ENCODE data around the gene STARD3.

STARD3 gene

DNA sequence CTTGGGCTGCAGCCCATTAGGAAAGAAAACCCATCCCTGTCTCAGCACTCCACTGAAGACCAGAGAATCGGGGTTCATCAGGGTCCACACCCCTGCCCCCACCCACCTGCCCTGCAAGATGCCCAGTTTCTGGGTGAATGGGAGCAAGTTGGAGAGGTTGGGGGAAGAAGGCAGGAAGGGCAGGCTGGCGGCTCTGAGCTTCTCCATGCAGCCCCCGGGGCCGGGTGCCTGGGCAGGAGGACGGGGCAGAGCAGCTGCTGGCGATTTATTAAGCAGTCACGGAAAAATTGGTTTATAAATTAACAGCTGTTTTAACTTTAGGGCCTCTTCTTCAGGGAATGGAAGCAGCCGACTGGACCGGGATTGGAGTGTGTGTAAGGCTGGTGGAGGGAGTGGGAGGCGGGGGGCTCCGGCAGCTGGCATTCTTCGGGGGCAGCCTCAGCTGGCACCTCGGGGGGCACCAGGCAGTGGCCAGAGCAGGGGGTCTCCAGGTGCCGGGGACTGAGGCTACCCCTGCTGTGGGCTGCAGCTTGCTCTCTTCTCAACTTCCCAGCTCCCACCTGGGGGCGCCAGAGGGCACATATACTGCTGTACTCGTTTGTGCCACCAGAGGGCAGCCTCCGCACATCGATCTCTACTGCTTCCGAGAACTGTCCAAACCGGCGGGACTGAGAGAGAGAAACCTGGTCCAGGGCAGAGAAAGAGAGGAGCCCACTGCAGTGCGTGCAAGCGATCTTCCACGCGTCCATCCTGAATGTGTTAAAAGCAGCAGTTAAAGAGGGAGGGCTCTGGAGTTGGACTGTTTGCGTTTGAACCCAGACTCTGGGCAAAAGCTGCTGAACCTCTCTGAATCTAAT, 15.2 kb upstream of the STARD3 start:
- DNase-seq = peak; percentile 84 to 91

DNA sequence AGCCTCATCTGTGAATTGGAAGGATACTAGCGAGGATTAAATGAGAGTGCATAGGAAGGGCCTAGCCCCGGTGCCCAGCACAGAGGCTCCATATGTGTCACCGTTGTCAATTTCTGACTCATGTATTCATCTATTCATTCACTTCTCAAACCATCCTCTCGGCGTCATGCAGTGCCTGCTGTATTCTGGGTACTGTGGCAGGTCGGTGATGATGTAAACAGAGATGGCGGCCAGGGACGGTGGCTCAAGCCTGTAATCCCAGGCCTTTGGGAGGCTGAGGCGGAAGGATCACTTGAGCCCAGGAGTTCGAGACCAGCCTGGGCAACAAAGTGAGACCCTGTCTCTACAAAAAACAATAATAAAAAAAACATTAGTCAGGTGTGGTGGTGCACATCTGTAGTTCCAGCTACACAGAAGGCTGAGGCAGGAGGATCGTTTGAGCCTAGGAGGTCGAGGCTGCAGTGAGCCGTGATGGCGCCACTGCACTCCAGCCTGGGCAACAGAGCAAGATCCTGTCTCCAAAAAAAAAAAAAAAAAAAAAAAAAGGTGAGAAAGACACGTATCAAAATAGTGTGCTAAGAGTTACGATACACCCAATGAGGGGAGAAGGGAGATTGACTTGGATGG, 14.5 kb upstream of the STARD3 start:
- DNase-seq = peak; percentile 14 to 61

- peak; percentile 84 to 89 for DNase-seq
Measured at GRCh38 chr17:39623356-39623950, 13.5 kb upstream of the STARD3 start.

GRCh38 chr17:39624313-39624712, 12.6 kb upstream of the STARD3 start:
- no peak for DNase-seq

DNA sequence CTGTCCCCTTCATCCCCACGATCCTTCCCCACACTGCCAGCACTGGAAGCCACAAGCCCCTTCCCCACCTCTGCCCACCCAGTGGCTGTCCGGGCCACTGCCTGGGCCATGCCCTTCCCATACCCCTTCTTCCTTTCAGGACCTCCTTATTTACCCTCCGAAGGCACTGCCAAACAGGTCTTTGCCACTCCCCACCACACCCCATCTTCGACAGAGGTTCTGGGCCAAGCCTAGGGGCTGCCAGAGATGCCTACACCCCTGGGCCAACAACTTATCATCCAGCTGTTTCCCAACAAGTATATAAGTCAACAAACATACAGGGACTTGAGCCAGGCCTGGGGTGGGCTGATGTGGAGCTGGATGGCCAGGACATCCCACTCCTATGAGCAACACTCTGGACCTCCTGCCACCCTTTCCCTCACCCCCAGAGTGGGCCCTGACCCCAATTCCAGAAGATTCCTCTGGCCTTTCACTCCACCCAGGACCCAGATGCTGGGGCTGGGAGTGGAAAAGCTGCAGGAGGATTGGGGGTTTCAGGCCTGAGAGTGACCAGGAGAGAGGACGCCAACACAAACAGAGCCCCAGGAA, 11.7 kb upstream of the STARD3 start:
- DNase-seq = no peak

GRCh38 chr17:39626171-39627046, 10.5 kb upstream of the STARD3 start, which contains the start of gene PPP1R1B:
Gene PPP1R1B (plus strand): TSS chr17:39626952. CDS start chr17:39627393, 441 bp downstream.
- DNase-seq = no peak

DNA sequence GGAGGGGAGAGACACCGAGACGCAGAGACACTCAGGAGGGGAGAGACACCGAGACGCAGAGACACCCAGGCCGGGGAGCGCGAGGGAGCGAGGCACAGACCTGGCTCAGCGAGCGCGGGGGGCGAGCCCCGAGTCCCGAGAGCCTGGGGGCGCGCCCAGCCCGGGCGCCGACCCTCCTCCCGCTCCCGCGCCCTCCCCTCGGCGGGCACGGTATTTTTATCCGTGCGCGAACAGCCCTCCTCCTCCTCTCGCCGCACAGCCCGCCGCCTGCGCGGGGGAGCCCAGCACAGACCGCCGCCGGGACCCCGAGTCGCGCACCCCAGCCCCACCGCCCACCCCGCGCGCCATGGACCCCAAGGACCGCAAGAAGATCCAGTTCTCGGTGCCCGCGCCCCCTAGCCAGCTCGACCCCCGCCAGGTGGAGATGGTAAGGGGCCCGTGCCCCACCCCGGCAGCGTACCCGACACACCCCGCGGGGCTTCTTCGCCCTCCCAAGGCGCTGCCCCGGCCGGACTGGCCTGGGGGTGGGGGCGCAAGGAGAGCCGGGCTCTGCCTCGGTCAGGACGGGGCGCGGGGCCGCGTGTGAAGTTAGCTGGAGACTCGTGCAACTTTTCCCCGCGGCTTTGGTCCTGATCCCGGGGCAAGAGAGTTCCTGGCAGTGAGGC, 9.8 kb upstream of the STARD3 start:
- no peak for DNase-seq

- DNase-seq = no peak
Measured at GRCh38 chr17:39627712-39628516, 9.0 kb upstream of the STARD3 start.

GRCh38 chr17:39628655-39629493, 8.1 kb upstream of the STARD3 start:
- DNase-seq = no peak

- no peak for DNase-seq
Measured at GRCh38 chr17:39629494-39629880, 7.5 kb upstream of the STARD3 start.

- DNase-seq = no peak
Measured at GRCh38 chr17:39629898-39630297, 7.0 kb upstream of the STARD3 start.

DNA sequence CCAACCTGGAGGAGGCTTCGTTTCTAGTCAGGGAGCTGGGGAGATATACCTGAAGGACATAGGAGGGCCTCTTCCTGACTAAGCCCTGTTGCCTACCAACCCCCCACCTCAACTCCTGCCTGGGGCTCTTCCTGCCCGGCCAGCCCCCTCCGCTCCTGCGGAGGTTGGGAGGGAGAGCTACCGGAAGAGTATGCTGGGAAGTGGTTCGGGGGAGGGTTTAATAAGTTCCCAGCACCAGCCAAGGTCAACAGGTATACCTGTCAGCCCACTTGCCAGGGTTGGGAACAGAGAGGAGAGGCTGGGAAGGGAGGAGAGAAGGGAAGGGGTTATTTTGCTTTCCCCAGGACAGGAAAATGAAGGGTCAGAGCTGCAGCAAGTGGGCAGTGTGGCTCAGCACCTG, 5.5 kb upstream of the STARD3 start:
- no peak for DNase-seq

- no peak for DNase-seq
Measured at GRCh38 chr17:39632153-39632941, 4.6 kb upstream of the STARD3 start.

DNA sequence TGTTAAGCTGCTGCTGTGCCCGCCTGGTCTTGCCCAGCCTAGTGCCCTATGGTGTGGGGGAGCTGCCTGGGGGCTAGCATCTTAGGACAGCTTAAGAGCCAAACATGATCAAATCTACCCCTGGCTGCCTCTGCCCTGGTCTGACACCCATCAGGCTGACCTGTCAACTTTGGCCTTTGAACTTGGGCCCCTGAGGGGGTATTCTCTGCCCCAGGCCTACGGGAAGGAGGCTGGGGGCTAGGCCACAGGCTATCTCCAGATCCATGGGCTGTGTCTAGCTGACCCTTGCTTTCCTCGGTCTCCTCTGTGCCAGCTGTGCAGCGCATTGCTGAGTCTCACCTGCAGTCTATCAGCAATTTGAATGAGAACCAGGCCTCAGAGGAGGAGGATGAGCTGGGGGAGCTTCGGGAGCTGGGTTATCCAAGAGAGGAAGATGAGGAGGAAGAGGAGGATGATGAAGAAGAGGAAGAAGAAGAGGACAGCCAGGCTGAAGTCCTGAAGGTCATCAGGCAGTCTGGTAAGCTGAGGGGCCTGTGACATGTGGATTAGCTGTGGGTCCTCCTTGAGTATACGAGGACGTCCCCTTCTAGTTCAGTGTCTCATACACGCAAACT, 3.3 kb upstream of the STARD3 start:
- DNase-seq = no peak

DNA sequence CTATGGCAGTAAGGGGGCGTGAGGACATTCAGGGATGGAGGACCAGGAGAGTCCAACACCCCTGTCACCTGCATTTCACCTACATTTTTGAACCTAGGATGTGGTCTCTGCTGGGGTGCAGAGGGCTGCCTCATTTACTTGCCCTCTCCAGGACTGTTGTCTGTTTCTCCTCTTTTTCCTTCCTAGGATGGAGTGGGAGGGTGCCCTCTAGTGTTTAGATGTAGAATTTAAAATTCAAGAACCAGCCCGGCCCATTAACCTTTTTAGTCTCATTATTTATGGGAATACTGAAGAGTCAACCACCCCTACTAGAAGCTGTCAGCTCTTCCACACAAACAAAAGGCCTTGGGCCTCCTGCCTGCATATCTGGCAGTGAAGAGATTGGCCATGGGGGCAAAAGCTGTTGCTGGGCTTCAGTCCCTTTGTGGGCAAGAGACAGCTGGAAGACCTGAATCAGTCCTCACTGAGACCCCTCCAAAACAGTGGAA, 2.5 kb upstream of the STARD3 start:
- peak in 1 of 2 donors; percentile 60 for DNase-seq

GRCh38 chr17:39635614-39636176, 1.2 kb upstream of the STARD3 start:
- no peak for DNase-seq

- DNase-seq = no peak
Measured at GRCh38 chr17:39636587-39636926, 387 bp upstream of the STARD3 start.

- no peak for DNase-seq
Measured at GRCh38 chr17:39638317-39638716, 1.4 kb downstream of the STARD3 start.
